Measurements from ENCODE around the gene TM9SF1.

- no peak for TF ChIP-seq POLR2AphosphoS5 (IDR thresholded peaks at IDR 0.05; ENCODE audit: insufficient read depth in 1 of 2, low read depth in 1 of 2)
- TF ChIP-seq, protein P1, sequence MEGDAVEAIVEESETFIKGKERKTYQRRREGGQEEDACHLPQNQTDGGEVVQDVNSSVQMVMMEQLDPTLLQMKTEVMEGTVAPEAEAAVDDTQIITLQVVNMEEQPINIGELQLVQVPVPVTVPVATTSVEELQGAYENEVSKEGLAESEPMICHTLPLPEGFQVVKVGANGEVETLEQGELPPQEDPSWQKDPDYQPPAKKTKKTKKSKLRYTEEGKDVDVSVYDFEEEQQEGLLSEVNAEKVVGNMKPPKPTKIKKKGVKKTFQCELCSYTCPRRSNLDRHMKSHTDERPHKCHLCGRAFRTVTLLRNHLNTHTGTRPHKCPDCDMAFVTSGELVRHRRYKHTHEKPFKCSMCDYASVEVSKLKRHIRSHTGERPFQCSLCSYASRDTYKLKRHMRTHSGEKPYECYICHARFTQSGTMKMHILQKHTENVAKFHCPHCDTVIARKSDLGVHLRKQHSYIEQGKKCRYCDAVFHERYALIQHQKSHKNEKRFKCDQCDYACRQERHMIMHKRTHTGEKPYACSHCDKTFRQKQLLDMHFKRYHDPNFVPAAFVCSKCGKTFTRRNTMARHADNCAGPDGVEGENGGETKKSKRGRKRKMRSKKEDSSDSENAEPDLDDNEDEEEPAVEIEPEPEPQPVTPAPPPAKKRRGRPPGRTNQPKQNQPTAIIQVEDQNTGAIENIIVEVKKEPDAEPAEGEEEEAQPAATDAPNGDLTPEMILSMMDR (IDR thresholded peaks at IDR 0.05) = no peak
Measured at GRCh38 chr14:24237463-24237955, 42.3 kb upstream of the TM9SF1 start.
